GM18868 (cell line): Measurements from ENCODE around the gene CLASP2.

Source experiments
- ATAC-seq: cut with Tn5 transposase; IDR thresholded peaks from one replicate; pipeline ENCODE4 v1.9.1; 2021; ENCODE audit warnings: mild to moderate bottlenecking, moderate library complexity; ENCODE audit not compliant: unreplicated experiment

CLASP2 gene

DNA sequence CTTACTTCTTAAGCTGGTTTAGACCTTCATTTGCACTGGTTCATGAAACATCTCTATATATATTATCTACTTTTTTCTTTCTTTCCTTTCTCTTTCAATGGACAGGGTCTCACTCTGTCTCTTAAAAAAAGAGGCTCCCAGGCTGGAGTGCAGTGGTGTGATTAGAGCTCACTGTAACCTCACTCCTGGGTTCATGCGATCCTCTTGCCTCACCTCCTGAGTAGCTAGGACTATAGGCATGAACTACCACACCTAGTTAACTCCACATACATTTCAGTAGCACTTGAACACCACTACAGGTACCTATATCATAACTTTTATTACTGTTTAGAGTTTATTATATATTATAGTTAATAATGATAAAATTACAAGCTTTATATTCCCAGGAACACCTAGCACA is 160.8 kb downstream of the CLASP2 start:
- no peak for ATAC-seq

DNA sequence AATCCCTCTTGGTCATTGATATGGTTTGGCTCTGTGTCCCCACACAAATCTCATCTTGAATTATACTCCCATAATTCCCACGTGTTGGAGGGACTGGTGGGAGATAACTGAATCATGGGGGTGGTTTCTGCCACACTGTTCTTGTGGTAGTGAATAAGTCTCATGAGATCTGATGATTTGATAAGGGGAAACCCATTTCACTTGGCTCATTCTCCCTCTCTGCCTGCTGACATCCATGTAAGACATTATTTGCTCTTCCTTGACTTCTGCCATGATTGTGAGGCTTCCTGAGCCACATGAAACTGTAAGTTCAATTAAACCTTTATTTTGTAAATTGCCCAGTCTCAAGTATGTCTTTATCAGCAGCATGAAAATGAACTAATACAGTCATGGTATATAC is 171.0 kb downstream of the CLASP2 start:
- no peak for ATAC-seq

DNA sequence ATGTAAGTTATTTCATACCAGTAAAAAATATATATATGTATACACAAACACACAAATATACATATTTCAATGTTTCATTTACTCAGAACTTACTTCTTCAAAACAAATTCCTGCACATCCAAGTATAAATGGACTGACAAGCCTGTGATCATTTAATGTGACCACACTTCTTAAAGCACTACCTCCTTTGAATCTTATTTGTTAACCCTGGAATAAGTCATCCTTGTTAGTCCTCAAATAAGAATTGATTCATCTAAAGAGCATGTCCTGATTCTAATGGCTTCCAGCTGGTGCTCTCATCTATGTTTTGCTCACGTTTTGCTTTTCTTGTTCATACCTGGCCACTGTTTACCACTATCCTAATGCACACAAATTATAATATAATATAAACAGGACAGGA is 173.9 kb downstream of the CLASP2 start:
- ATAC-seq = no peak

DNA sequence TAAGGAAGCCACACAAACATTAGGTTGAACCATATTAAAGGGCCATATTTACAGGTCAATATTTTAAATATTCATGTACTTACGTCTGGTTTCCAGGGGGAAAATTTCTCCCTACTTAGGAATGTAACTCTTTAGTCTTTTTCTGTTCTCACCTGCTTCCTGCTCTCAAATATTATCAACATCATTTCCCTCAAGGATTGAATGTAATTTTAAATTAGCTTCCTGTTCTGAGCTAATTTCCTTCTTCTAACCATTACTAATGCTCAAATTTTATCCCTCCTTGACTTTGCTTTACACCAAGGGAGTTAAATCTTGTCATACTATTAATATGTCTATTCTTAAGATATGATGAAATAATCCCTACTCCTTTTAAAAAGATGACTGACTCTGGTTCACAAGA is 174.5 kb downstream of the CLASP2 start:
- ATAC-seq = no peak

DNA sequence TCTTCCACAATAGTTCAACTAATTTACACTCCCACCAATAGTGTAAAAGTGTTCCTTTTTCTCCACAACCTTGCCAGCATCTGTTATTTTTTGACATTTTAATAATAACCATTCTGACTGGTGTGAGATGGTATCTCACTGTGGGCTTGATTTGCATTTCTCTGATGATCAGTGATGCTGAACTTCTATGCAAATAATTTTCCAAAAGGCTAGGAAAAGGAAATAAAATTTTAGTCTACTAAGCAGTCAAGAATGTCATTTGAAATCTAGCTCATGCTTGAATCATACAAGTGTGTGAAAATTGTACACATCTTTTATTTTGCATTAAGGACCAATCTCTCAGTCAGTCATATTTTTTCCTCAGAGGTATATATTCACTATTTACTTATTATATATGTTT is 176.1 kb downstream of the CLASP2 start:
- ATAC-seq = no peak

DNA sequence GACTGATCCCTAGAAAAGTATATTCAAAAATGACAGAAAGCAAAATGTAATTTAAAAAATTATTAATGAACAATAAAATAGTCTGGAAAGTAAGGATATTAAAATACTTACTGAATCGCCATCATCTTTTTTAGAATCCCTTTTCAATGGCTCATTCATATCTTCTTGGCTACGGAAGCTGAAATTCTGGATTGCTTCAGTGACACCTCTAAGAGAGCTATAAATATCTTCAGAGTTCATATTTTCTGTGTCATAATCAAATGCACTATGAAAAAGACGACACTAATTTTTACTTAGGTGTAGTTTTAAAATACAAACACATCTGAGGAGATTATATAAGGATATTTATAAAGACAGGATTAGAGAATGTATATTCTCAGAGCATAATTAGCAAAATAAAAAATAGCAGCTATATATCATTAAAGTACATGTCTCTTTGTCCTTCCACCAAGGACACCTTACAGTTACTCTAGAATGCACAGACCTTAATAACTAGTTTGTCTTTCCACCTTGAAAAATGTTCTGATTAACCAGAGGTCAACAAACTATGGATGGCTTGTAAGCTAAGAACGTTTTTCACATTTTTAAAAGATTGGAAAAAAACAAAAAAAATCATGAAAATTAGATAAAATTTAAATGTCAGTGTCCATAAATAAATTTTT is 179.2 kb downstream of the CLASP2 start:
- ATAC-seq = no peak

DNA sequence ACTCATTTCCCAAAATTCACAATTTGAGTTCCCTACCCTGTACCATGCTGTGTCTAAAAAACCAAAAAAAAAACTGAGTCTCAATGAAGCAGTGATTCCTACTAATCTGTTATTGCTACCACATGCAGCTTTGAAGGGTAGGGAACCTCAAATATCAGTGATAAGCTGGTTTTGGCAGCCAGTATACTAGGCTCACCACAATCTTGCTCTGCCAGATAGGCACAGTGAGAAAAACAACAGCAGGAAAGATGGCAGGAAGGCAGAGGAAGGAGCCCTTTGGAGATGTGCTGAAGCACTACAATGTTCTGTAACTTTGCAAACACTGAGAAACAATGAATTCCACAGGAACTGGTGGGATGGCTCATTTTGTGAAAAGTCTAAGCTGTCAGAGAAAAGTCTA is 180.9 kb downstream of the CLASP2 start:
- ATAC-seq = no peak

DNA sequence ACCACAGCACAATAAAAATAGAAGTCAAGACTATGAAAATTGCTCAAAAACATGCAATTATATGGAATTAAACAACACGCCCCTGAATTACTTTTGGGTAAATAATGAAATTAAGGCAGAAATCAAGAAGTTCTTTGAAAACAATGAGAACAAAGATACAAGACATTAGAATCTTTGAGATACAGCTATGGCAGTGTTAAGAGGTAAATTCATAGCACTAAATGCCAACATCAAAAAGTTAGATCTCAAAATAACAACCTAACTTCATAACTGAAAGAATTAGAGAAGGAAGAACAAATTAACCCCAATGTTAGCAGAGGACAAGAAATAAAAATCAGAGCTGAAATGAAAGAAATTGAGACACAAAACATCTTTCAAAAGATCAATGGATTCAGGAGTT is 191.3 kb downstream of the CLASP2 start:
- ATAC-seq = no peak

DNA sequence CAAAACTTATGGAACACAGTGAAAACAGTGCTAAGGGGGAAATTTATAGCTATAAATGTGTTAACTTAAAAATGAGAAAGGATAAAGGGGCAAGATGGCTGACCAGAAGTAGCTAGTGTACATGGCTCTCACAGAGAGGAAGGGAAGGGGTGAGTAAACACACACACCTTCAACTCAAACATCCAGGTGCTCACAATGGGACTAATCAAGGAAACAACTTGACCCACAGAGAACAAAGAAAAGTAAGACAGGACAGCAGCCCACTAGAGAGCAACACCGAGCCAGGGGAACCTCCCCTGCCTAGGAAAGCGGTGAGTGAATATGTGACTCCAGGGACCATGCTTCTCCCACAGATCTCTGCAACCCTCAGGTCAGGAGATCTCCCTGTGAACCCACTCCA is 192.8 kb downstream of the CLASP2 start:
- no peak for ATAC-seq

DNA sequence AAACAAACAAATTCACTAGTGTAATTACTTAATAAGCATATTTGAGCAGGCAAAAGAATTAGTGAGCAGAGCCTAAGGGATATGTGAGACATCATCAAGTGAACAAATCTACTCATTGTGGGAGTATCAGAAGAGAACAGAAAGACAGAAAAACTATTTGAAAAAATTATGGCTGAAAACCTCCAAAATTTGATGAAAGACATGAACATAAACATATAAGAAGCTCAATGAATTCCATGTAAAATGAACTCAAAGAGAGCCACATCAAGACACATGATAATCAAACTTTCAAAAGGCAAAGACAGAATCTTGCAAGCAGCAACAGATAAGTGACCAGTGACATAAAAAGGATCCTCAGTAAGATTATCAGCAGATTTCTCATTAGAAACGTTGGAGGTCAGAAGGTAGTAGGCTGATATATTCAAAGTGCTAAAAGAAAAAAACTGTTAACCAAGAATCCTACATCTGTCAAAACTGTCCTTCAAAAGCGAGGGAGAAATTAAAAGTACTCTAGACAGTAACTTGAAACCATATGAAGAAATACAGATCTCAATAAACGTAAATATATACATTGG is 194.9 kb downstream of the CLASP2 start:
- ATAC-seq = no peak

DNA sequence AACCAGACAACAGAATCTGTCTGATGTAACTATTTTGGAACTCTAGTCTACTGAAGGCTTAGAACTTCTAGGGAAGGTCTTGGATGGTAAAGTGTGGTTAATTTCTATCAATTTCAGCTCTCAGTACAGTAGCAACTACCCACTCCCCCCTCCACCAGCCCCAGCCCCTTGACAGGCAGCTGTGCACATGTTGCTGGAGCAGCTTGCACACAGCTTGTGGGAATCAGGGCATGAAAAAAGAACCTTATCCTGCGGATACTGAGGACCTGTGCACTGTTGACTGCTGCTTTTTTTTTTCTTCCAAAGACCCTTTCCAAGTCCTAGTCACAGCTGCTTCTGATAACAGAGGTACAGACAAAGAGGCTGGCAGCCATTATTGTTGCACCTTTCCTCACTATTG is 196.3 kb downstream of the CLASP2 start:
- ATAC-seq = no peak

DNA sequence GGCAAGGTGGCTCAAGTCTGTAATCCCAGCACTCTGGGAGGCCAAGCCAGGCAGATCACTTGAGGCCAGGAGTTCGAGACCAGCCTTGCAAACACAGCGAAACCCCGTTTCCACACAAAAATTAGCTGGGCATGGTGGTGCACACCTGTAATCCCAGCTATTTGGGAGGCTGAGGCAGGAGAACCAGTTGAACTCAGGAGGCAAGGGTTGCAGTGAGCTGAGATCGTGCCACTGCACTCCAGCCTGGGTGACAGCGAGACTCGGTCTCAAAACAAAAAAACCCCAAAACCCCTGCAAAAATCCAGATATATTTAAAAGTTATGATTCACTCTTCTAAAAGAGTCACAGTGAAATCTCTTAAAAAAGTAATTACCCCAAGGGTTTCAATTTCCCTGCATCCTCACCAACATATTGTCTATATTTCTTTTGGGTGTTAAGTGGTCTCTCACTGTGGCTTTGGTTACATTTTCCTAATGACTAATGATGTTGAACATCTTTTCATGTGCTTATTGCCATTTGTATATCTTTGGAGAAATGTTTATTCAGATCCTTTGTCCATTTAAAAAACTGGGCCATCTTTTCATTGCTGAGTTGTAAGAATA is 204.7 kb downstream of the CLASP2 start:
- no peak for ATAC-seq

DNA sequence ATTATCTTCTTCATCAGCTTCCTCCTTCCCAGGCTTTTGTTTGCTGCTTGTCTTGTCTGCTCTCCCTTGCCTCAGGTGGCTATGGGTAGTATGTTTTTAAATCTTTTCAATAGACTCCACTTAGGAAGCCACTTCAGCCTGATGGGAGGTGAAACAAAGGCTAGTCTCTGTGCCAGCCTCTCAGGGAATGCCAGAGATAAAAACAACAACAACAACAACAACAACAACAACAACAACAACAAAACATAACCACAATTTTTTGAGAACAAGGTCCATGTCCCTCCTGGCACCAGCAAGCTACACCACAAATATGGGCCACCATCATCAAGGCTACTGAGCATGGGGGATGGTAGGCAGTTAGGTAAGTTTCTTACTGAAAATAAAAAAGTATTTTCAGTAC is 213.0 kb downstream of the CLASP2 start:
- ATAC-seq = no peak

DNA sequence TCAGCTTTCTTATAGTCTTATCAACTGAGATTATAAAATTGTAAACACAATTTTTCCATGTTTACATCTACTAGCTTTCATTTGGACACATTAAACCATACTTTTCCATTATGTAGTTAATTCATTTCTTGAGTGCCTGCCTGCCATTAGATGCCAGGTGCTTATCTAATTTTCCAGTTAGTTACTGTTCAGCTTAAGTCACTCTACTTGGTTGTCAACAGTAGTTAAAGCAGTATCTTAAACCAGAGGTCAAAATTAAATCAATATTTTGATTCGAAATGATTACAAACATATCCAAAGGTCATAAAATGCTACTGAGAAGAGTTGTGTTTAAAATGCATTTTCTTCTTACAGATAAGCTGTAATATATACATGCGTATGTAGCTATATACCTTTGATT is 221.6 kb downstream of the CLASP2 start:
- ATAC-seq = no peak

DNA sequence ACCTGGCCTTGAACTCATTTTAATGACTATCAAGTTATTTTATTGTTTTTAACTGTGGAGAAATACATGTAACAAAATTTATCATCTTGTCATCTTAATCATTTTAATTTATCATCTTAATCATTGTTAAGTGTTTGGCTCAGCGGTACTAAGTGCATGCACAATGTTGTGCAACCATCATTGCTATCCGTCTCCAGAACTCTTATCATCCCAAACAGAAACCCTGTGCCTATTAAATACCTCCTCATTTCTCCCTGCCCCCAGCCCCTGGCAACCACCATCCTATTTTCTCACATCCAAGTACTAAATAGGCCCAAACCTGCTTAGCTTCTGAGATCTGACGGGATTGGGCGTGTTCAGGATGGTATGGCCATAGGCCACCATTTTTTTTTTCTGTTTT is 226.3 kb downstream of the CLASP2 start:
- no peak for ATAC-seq

DNA sequence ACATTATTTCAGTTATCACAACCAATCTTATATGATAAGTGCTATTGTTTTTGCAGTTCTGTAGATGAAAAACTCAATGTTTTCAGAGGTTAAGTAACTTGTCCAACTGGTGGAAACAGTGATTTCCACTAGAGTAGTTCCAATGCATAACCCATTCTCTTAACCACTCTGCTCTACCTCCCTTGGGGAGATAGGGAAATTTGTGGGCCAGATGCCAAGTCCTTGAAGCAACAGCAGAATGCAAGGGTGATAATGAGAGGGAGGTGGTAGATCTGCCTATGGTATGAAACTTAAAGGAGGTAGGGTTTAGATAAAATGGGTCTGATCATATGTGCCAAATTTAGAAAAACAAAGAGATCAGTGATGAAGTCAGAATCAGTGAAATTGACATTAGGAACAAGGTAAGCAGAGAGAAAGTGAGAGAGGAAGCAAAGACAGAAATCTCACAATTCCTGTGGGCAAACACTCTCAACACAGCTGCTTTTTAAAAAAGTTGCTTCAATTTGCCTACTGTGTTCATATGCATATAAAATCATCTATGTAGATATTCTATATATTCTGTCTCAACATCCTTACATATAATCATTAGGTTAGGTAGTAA is 227.3 kb downstream of the CLASP2 start:
- peak; percentile 56 for ATAC-seq

DNA sequence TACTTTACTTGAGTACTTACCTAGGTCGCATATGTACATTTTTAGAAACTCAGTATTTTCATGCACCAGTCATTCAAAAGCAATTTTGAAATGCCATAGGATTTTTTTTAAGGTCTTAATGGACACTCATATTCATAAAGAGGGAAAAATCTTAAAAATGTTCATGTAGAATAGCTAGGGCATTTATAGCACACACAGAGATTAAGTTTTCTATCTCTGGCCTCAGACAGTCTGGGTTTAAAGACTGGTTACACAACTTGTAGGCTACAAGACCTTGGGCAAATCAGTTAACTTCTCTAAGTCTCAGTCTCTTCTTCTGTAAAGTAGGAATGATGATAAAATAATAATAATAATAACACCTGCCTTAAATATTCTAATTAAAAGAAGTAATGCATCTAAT is 229.4 kb downstream of the CLASP2 start:
- no peak for ATAC-seq

DNA sequence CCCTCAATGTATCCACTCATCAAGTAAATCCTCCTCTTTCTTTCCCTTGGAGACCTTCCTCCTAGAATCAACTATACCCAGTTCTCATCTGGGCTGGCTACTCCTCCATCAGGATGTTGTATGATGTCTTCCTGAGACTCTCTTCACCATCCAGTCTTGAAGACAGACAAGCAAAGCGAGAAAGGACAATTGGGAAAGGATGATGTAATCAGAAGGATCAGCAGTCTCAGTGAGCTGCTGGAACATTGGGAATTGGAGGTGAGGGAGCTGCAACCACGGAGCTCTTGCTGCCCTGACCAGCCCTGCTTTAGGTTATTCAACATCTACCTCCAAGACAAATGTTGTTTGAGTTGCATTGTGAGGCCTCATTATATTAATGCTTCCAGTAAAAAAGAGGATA is 229.8 kb downstream of the CLASP2 start:
- no peak for ATAC-seq

DNA sequence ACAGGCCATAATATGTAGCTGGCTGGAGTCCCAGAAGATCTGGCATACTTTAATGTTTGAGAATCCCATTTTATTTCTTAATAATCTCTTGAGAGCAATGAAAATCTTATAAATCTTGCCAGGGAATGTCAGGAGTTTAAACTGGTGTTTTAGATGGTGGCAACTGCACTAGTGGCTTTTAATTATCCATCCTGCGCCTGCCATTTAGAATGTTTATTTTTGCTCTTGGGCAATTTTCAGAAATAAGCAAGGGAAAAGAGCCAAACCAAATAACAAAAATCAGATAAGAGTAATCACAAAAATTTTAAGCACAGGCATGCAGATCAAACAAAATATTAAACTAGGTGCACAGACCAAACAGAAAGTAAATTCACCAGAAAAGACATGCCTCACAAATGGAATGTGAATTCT is 235.9 kb downstream of the CLASP2 start:
- no peak for ATAC-seq

DNA sequence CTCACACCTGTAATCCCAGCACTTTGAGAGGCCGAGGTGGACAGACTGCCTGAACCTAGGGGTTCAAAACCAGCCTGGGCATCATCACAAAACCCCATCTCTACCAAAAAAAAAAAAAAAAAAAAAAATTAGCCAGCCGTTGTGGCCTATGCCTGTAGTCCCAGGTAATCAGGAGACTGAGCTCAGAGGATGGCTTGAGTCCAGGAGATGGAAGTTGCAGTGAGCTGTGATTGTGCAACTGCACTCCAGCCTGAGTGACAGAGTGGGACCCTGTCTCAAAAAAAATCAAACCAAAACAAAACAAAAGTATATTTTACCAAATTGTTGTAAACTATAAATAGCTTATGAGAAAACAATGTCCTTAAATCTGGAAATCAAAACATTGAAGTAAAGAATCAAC is 243.2 kb downstream of the CLASP2 start:
- no peak for ATAC-seq

DNA sequence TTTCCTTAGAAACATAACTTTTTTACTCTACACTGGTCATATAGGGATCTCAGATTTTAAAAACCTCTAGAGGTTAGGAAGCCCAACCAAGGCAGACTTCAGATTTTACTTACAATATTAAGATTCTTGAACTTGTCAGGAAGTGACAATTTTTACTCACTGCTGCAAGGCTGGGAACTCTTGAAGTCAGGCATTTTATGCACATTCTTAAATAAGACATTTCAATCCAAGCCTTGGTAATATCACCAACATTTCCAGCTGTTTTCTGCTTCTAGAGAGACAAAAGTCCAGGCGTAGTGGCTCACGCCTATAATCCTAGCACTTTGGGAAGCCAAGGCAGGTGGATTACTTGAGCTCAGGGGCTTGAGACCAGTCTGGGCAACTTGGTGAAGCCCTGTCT is 244.2 kb downstream of the CLASP2 start:
- no peak for ATAC-seq

DNA sequence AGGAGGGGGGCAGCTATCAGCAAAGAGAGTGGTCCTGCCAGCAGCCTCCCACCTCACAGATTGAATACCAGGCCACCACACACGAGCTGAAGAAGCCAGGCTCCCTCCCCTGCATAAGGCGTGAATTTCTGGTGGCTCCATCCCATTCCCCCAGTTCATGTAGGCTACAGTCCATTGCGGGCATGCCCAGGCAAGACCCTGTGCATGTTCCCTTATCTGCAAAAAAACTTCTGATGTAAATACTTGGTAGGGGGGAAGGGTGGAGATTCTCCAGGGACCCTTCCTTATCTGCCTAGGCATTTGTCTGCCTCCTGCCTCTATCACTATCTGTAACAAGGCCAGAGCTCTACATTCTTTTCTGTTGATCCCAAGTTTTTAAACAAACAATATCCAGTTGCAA is 250.3 kb downstream of the CLASP2 start:
- no peak for ATAC-seq
